OCI-LY1 (cell line): Measurements from ENCODE around the gene BTG4.

Experiments used
- H2AFZ ChIP-seq: fragments of 200-600 bp; sonication (generic), shearing (Covaris generic); 2 replicates; pipeline ENCODE4 v1.6.0; 2014; ENCODE audit warnings: antibody characterized with exemption, mild to moderate bottlenecking, low read length
- H3F3A ChIP-seq: fragments of 200-600 bp; sonication (generic), shearing (Covaris generic); 2 replicates; pipeline ENCODE4 v1.6.0; 2014; ENCODE audit warnings: mild to moderate bottlenecking, antibody characterized with exemption, low read length, moderate library complexity; ENCODE audit not compliant: insufficient read depth
- H3K27ac ChIP-seq: fragments of 200-600 bp; sonication (generic); 2 replicates; pipeline ENCODE4 v1.5.1; 2014; ENCODE audit warnings: low read length, mixed run types, mild to moderate bottlenecking, low read depth; ENCODE audit not compliant: poor library complexity, severe bottlenecking
- H3K27me3 ChIP-seq: fragments of 200-600 bp; sonication (generic); 2 replicates; pipeline ENCODE4 v1.6.0; 2014; ENCODE audit warnings: antibody characterized with exemption, mild to moderate bottlenecking, low read length, moderate library complexity; ENCODE audit not compliant: insufficient read depth
- H3K36me3 ChIP-seq: fragments of 200-600 bp; sonication (generic); 2 replicates; pipeline ENCODE4 v1.6.1; 2014; ENCODE audit warnings: mild to moderate bottlenecking, antibody characterized with exemption, low read length, moderate library complexity, mixed read lengths; ENCODE audit not compliant: insufficient read depth
- H3K4me1 ChIP-seq: fragments of 200-600 bp; sonication (generic); 2 replicates; pipeline ENCODE4 v1.5.1; 2014; ENCODE audit warnings: mild to moderate bottlenecking, low read length, moderate library complexity; ENCODE audit not compliant: insufficient read depth, severe bottlenecking
- H3K4me2 ChIP-seq: fragments of 200-600 bp; sonication (generic), shearing (Covaris generic); 2 replicates; pipeline ENCODE4 v1.6.1; 2014; ENCODE audit warnings: low read length
- H3K4me3 ChIP-seq: fragments of 200-600 bp; sonication (generic); 2 replicates; pipeline ENCODE4 v1.5.1; 2014; ENCODE audit warnings: low read length, low read depth, mild to moderate bottlenecking, mixed read lengths; ENCODE audit not compliant: poor library complexity, severe bottlenecking
- H3K79me2 ChIP-seq: fragments of 200-600 bp; shearing (Covaris generic); 2 replicates; pipeline ENCODE4 v1.6.1; 2016; ENCODE audit warnings: mixed run types, low read length, mixed read lengths; ENCODE audit not compliant: insufficient read depth
- H3K9ac ChIP-seq: fragments of 200-600 bp; sonication (generic), shearing (Covaris generic); 2 replicates; pipeline ENCODE4 v1.6.1; 2014; ENCODE audit warnings: mild to moderate bottlenecking, low read length, mixed read lengths
- H3K9me2 ChIP-seq: fragments of 200-600 bp; sonication (generic), shearing (Covaris generic); 2 replicates; pipeline ENCODE4 v1.6.1; 2014; ENCODE audit warnings: low read depth, mild to moderate bottlenecking, low read length, mixed read lengths
- H3K9me3 ChIP-seq: fragments of 200-600 bp; shearing (Covaris generic); 2 replicates; pipeline ENCODE4 v1.6.1; 2014; ENCODE audit warnings: low read length, mixed read lengths
- H4K20me1 ChIP-seq: fragments of 200-600 bp; sonication (generic), shearing (Covaris generic); 2 replicates; pipeline ENCODE4 v1.6.0; 2016; ENCODE audit warnings: mild to moderate bottlenecking, low read length; ENCODE audit not compliant: insufficient read depth
- EZH2 ChIP-seq: fragments of 200-600 bp; sonication (generic), shearing (Covaris generic); IDR thresholded peaks from 2 replicates; pipeline ENCODE4 v1.8.0; 2017; ENCODE audit warnings: borderline replicate concordance, mixed run types, mild to moderate bottlenecking, antibody characterized with exemption, low read length, moderate library complexity, mixed read lengths
- TF ChIP-seq, protein P1 (sequence below): fragments of 200-600 bp; sonication (generic), shearing (Covaris generic); IDR thresholded peaks from 2 replicates; pipeline ENCODE4 v1.5.1; 2017; ENCODE audit warnings: mild to moderate bottlenecking, antibody characterized with exemption, low read length, moderate library complexity, mixed read lengths

The BTG4 gene

GRCh38 chr11:111540114-111540936, 28.1 kb upstream of the BTG4 start, which contains the start of gene LAYN:
TSS of gene LAYN (plus strand) at chr11:111540720. CDS start at chr11:111540844, 124 bp downstream.
- H3K79me2 ChIP-seq: no peaks in the 10 kb centered on the region
- H3K27ac ChIP-seq: no peak within 1 kb of the TSS
- no peaks in the 10 kb centered on the region for H3F3A ChIP-seq
- no peaks in the 10 kb centered on the region for H3K36me3 ChIP-seq
- no peak within 1 kb of the TSS for H3K9ac ChIP-seq
- no peaks in the 10 kb centered on the region for H3K4me1 ChIP-seq
- H3K9me2 ChIP-seq: no peaks in the 10 kb centered on the region
- H3K4me2 ChIP-seq: peak within 1 kb of the TSS; percentile 7; the same call in 1 of the 2 replicates
- TF ChIP-seq, protein P1, sequence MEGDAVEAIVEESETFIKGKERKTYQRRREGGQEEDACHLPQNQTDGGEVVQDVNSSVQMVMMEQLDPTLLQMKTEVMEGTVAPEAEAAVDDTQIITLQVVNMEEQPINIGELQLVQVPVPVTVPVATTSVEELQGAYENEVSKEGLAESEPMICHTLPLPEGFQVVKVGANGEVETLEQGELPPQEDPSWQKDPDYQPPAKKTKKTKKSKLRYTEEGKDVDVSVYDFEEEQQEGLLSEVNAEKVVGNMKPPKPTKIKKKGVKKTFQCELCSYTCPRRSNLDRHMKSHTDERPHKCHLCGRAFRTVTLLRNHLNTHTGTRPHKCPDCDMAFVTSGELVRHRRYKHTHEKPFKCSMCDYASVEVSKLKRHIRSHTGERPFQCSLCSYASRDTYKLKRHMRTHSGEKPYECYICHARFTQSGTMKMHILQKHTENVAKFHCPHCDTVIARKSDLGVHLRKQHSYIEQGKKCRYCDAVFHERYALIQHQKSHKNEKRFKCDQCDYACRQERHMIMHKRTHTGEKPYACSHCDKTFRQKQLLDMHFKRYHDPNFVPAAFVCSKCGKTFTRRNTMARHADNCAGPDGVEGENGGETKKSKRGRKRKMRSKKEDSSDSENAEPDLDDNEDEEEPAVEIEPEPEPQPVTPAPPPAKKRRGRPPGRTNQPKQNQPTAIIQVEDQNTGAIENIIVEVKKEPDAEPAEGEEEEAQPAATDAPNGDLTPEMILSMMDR: no peak
- TF ChIP-seq EZH2: no peak
- peaks cover 24% of the 10 kb centered on the region for H3K27me3 ChIP-seq
- H4K20me1 ChIP-seq: no peaks in the 10 kb centered on the region
- H3K4me3 ChIP-seq: peak within 1 kb of the TSS; percentile 13
- H3K9me3 ChIP-seq: 0 out of 2 replicates have a peak, but pooled peaks cover 3% of the 10 kb centered on the region
- H2AFZ ChIP-seq: no peak within 1 kb of the TSS

DNA sequence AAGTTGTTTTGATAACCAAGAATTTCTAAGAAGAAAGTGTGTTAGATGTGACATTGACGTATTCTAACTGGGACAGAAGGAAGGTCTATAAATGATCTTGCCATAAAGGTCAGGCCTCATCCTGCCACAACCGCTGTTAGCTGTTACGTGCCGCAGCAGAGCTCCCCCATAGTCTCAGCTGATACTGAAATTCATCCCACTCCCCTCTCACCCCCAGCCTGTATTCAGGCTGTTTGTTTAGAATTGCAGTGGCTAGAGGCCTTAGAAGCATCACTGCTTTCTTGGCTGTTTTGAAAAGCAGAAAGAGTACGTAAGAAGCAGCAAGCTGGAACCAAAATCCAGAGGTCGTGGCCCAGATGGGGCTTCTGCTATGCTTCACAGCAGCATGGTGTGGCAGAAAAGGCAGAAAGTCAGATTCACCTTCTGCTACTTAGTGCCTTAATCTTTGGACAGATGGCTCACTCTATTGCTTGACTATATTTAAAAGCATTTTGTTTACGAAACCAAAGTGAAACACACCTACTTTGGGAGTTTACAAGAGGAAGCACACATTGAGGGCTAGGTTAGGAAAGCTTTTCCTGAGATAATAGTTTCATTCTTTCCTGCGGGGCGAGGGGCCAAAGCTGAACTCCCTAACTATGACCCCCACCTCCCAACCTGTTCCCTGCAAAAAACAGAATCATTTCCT, 27.4 kb upstream of the BTG4 start:
- Histone ChIP-seq H3K36me3 (no peaks in the 10 kb centered on the region), H3K79me2 (no peaks in the 10 kb centered on the region), H3K4me3 (no peak overlapping the region), H4K20me1 (no peaks in the 10 kb centered on the region), H3K4me1 (no peaks in the 10 kb centered on the region), H3K9ac (no peak overlapping the region), H2AFZ (no peak overlapping the region), H3K27ac (no peak overlapping the region), H3K9me3 (0 out of 2 replicates have a peak, but pooled peaks cover 3% of the 10 kb centered on the region), H3K9me2 (no peaks in the 10 kb centered on the region), H3K4me2 (no peak overlapping the region), H3F3A (no peaks in the 10 kb centered on the region), H3K27me3 (peaks cover 28% of the 10 kb centered on the region)
- TF ChIP-seq EZH2: no peak
- TF ChIP-seq, protein P1: no peak

DNA sequence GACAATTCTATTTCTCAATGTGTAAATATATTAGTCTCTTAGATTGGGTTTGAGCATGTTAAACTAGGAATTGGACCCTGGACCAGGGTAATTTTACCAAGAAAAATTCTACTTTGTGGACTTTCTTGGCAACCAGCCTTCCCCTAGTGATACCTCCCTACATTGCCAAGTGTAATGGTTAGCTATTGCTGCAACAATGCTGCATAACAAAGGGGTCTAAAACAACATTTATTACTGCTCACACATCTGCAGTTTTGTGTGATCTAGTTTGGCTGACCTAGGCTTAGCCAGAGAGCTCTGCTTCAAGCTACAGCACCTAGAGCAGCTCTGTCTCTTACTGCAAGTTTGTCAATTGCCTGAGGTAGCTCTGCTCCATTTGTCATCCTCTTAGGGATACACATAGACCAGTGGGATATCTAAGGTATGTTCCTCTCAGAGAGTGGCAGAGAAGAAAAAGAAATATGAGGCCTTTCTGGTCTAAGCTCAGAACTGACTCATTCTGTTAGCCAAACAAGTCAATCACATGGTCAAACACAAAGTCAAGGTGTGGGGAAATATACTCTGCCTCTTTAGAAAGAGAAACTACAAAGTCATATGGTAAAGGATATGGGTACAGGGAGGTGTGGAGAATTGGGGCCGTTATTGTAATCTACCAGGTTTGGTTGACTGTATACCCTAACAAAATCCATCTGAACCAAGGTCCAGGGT, 26.4 kb upstream of the BTG4 start:
- TF ChIP-seq, protein P1: no peak
- TF ChIP-seq EZH2: no peak
- Histone ChIP-seq H3K27ac (no peak overlapping the region), H3K9me2 (no peaks in the 10 kb centered on the region), H2AFZ (no peak overlapping the region), H4K20me1 (no peaks in the 10 kb centered on the region), H3K79me2 (no peaks in the 10 kb centered on the region), H3K4me3 (no peak overlapping the region), H3K9ac (no peak overlapping the region), H3K27me3 (peaks cover 29% of the 10 kb centered on the region), H3K4me2 (no peak overlapping the region), H3F3A (no peaks in the 10 kb centered on the region), H3K36me3 (no peaks in the 10 kb centered on the region), H3K9me3 (0 out of 2 replicates have a peak, but pooled peaks cover 3% of the 10 kb centered on the region), H3K4me1 (no peaks in the 10 kb centered on the region)
